Suprapubic skin (tissue), 4 donors: ENCODE results near the gene FOXJ3. TPM values are rescaled to one million over a fixed set of nuclear protein-coding genes. Genes with fewer than 3 reads are reported as not detected.

ENCODE experiments used
- DNase-seq, 2 donors: peaks; one replicate each; pipeline ENCODE4 v3.0.0-alpha.2; 2019; ENCODE audit warnings: low spot score in 2 of 2
- H3K27ac ChIP-seq: fragments of 200-600 bp; sonication (generic); one replicate; pipeline ENCODE4 v1.5.1; 2019
- H3K27me3 ChIP-seq: fragments of 200-600 bp; sonication (generic); one replicate; pipeline ENCODE4 v1.5.1; 2019
- H3K36me3 ChIP-seq: fragments of 200-600 bp; sonication (generic); one replicate; pipeline ENCODE4 v1.5.1; 2019
- H3K4me1 ChIP-seq: fragments of 200-600 bp; sonication (generic); one replicate; pipeline ENCODE4 v1.5.1; 2019
- H3K4me3 ChIP-seq: fragments of 200-600 bp; sonication (generic); one replicate; pipeline ENCODE4 v1.5.1; 2019; ENCODE audit warnings: mild to moderate bottlenecking
- H3K9me3 ChIP-seq: fragments of 200-600 bp; sonication (generic); one replicate; pipeline ENCODE4 v1.5.1; 2019
- EP300 ChIP-seq: sonication (generic); formaldehyde crosslinking; IDR thresholded peaks from one replicate; pipeline ENCODE4 v1.6.1; 2017; ENCODE audit warnings: antibody characterized with exemption
- POLR2A ChIP-seq, 2 donors: fragments of 450-650 bp; IDR thresholded peaks; one replicate each; pipeline ENCODE4 v1.6.1; 2017; ENCODE audit warnings: antibody characterized with exemption in 2 of 2, mild to moderate bottlenecking in 2 of 2, moderate library complexity in 2 of 2
- POLR2AphosphoS5 ChIP-seq, 3 donors: sonication (generic); formaldehyde crosslinking; IDR thresholded peaks; one replicate each; pipeline ENCODE4 v1.6.1; 2017; ENCODE audit warnings: antibody characterized with exemption in 3 of 3
- WGBS: methylation state at CpG from one replicate; pipeline ENCODE4 v1.1.5; 2018; 5-methylcytosine and 5-hydroxymethylcytosine counted together
- total RNA-seq, 4 donors: library from RNA; depleted of rRNA; stranded (reverse); fragments of >200 nt; gene quantifications; one replicate each; pipeline ENCODE4 v1.1.0, GENCODE V29; 2016
- TF ChIP-seq, protein P1 (sequence below), 2 donors: fragments of 200-600 bp in 1 of 2; fragments of 450-650 bp in 1 of 2; sonication (generic) in 1 of 2; IDR thresholded peaks; one replicate each; pipeline ENCODE4 v1.5.1; 2016 to 2019; ENCODE audit warnings: antibody characterized with exemption in 2 of 2, mild to moderate bottlenecking in 1 of 2, moderate library complexity in 1 of 2

The FOXJ3 gene
- total RNA-seq, 4 donors from 2014 or later, result 37.0 to 71.0 (median 41.1) TPM

DNA sequence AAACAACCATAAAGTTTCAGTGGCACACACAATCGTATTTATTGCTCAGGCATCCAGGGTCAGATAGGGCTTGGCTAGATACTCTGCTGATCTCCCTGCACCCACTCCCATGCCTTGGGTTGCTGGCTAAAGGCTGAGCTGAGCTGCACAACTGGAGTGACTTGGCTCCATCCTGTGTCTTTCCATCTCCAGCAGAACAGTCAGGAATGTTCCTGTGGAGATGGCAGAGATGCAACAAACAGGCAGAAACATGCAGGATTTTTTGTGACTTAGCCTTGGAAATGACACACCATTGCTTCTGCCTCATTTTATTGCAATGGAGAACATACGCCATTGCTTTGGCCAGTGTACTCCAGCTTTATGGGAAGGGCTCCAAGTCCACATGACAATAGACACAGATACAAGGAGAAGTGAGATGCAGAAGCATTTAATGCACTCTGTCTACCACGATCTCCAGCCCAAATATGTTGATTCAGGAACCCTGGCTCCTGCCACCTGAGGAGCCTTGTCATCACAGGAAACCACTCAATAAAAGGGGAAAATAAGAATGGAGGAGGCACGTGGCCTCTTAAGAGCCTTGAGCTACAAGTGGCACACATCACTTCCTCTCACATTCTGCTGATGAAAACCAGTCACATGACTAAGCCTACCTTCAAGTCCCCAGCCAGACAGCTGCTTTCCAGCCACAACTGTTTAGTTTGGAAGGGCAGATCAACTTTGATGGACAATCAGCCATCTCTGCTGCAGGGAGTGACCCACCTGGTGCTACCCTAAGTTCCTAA, 191.9 kb downstream of the FOXJ3 start:
- Histone ChIP-seq H3K4me3 (no peak overlapping the region), H3K27ac (no peak overlapping the region), H3K27me3 (peaks cover 42% of the 10 kb centered on the region), H3K9me3 (no peaks in the 10 kb centered on the region), H3K36me3 (no peaks in the 10 kb centered on the region), H3K4me1 (peaks cover 12% of the 10 kb centered on the region)
- no peak for DNase-seq
- no peak for TF ChIP-seq POLR2A (IDR thresholded peaks at IDR 0.05)
- TF ChIP-seq POLR2AphosphoS5 (IDR thresholded peaks at IDR 0.05), result no peak
- TF ChIP-seq, protein P1, sequence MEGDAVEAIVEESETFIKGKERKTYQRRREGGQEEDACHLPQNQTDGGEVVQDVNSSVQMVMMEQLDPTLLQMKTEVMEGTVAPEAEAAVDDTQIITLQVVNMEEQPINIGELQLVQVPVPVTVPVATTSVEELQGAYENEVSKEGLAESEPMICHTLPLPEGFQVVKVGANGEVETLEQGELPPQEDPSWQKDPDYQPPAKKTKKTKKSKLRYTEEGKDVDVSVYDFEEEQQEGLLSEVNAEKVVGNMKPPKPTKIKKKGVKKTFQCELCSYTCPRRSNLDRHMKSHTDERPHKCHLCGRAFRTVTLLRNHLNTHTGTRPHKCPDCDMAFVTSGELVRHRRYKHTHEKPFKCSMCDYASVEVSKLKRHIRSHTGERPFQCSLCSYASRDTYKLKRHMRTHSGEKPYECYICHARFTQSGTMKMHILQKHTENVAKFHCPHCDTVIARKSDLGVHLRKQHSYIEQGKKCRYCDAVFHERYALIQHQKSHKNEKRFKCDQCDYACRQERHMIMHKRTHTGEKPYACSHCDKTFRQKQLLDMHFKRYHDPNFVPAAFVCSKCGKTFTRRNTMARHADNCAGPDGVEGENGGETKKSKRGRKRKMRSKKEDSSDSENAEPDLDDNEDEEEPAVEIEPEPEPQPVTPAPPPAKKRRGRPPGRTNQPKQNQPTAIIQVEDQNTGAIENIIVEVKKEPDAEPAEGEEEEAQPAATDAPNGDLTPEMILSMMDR (IDR thresholded peaks at IDR 0.05), result no peak
- no peak for TF ChIP-seq EP300
- 25% methylated on average over 4 of the region's 4 CpGs for WGBS

DNA sequence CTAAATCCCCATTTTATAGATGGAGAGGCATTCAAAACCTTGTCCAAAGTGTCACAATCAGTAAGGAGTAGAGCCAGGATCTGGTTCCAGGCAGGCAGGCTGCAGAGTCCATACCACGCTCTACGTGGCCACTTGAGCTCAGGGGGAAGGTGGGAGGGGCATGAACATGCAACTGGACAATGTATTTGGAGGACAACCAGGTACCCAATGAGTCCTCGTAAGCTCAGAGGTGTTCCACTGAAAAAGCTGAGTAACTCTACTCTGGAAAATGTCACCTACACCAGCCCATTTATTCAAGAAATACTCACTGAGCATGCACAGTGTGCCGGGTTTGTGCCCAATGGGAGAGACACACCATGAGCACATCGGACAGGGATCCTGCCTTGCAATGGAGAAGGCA, 193.1 kb downstream of the FOXJ3 start:
- DNase-seq, result no peak
- H3K4me1 ChIP-seq, result peaks cover 9% of the 10 kb centered on the region
- no peaks in the 10 kb centered on the region for H3K36me3 ChIP-seq
- H3K4me3 ChIP-seq, result no peak overlapping the region
- TF ChIP-seq POLR2AphosphoS5 (IDR thresholded peaks at IDR 0.05) (no peak), EP300 (no peak), POLR2A (IDR thresholded peaks at IDR 0.05) (no peak)
- TF ChIP-seq, protein P1 (IDR thresholded peaks at IDR 0.05), result no peak
- 82% methylated on average over 5 of the region's 5 CpGs for WGBS
- H3K27me3 ChIP-seq, result peaks cover 38% of the 10 kb centered on the region
- no peaks in the 10 kb centered on the region for H3K9me3 ChIP-seq
- H3K27ac ChIP-seq, result no peak overlapping the region

GRCh38 chr1:42140191-42140590, 194.8 kb downstream of the FOXJ3 start:
- Histone ChIP-seq H3K27ac (no peak overlapping the region), H3K4me3 (no peak overlapping the region), H3K27me3 (peaks cover 27% of the 10 kb centered on the region), H3K4me1 (peaks cover 4% of the 10 kb centered on the region), H3K9me3 (no peaks in the 10 kb centered on the region), H3K36me3 (no peaks in the 10 kb centered on the region)
- DNase-seq, result no peak
- no peak for TF ChIP-seq POLR2A (IDR thresholded peaks at IDR 0.05)
- TF ChIP-seq, protein P1 (IDR thresholded peaks at IDR 0.05), result no peak
- TF ChIP-seq EP300, result no peak
- no peak for TF ChIP-seq POLR2AphosphoS5 (IDR thresholded peaks at IDR 0.05)
- 97% methylated on average over 2 of the region's 2 CpGs for WGBS

DNA sequence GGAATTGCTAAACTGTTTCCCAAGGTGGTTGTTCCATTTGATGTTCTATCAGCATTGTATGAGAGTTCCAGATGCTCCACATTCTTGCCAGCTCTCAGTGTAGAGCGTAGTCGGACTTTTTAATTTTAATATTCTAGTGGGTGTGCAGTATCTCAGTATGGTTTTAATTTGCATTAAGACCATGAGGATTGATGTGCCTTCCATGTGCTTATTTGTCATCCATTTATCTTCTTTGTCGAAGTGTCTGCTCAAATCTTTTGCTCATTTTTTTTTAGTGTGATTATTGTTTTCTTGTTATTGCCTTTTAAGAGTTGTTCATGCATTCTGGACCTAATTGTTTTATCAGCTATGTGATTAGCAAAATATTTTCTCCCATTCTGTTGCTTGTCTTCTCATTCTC, 195.6 kb downstream of the FOXJ3 start:
- no peak for TF ChIP-seq POLR2AphosphoS5 (IDR thresholded peaks at IDR 0.05)
- no peak for TF ChIP-seq EP300
- no peak for TF ChIP-seq POLR2A (IDR thresholded peaks at IDR 0.05)
- TF ChIP-seq, protein P1 (IDR thresholded peaks at IDR 0.05), result no peak
- H3K27ac ChIP-seq, result no peak overlapping the region
- no peaks in the 10 kb centered on the region for H3K36me3 ChIP-seq
- no peak overlapping the region for H3K4me3 ChIP-seq
- no peaks in the 10 kb centered on the region for H3K9me3 ChIP-seq
- 69% methylated on average over 3 of the region's 3 CpGs for WGBS
- H3K4me1 ChIP-seq, result peaks cover 4% of the 10 kb centered on the region
- no peak for DNase-seq
- H3K27me3 ChIP-seq, result peaks cover 19% of the 10 kb centered on the region

DNA sequence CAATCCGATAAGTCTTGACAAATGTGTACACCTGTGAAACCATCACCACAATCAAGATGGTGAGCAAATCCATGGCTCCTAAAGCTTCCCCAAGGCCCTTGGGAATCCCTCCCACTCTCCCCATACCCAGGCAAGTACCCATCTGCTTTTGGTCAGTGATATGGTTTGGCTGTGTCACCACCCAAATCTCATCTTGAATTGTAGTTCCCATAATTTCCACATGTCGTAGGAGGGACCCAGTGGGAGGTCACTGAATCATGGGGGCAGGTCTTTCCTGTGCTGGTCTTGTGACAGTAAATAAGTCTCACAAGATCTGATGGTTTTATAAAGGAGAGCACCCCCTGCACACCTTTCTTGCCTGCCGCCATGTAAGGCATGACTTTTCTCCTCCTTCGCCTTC, 196.4 kb downstream of the FOXJ3 start:
- no peak for TF ChIP-seq POLR2A (IDR thresholded peaks at IDR 0.05)
- no peak for TF ChIP-seq EP300
- TF ChIP-seq POLR2AphosphoS5 (IDR thresholded peaks at IDR 0.05), result no peak
- TF ChIP-seq, protein P1 (IDR thresholded peaks at IDR 0.05), result no peak
- Histone ChIP-seq H3K27me3 (peaks cover 15% of the 10 kb centered on the region), H3K4me3 (no peak overlapping the region), H3K9me3 (no peaks in the 10 kb centered on the region), H3K4me1 (peaks cover 4% of the 10 kb centered on the region), H3K36me3 (no peaks in the 10 kb centered on the region), H3K27ac (no peak overlapping the region)
- WGBS, result 90% methylated on average over 4 of the region's 4 CpGs
- DNase-seq, result no peak
